ENCODE measurements around the gene DNAH3. TPM values are rescaled to one million over a fixed set of nuclear protein-coding genes. Genes with fewer than 3 reads are reported as not detected.
A peak's percentile ranks its signal among the peaks of the same experiment; 100 is the strongest.

The DNAH3 gene
- total RNA-seq, 4 donors from 2014 or later = under 0.01 to 2.1 (median 0.93) TPM

- DNase-seq = no peak
- intact Hi-C loops (cut with DNase I; ENCODE audit: low total_unique reads) = loop anchor here (5.0 kb wide), 1 partner anchor 234 kb away; no protein-coding TSS in a partner anchor
- no peaks in the 10 kb centered on the region for H3K9me3 ChIP-seq
- no peaks in the 10 kb centered on the region for H3K36me3 ChIP-seq
- H3K27me3 ChIP-seq = no peaks in the 10 kb centered on the region
- no peak overlapping the region for H3K27ac ChIP-seq
- no peak overlapping the region for H3K4me3 ChIP-seq
- no peaks in the 10 kb centered on the region for H3K4me1 ChIP-seq
- no peak for TF ChIP-seq POLR2A (IDR thresholded peaks at IDR 0.05)
- TF ChIP-seq CTCF (IDR thresholded peaks at IDR 0.05) = no peak
Observed at GRCh38 chr16:21081329-21081728, 69.3 kb downstream of the DNAH3 start.

GRCh38 chr16:21078563-21078962 is 72.1 kb downstream of the DNAH3 start:
- DNase-seq = no peak
- intact Hi-C loops (cut with DNase I; ENCODE audit: low total_unique reads) = no loop called here
- Histone ChIP-seq H3K27ac (no peak overlapping the region), H3K36me3 (no peaks in the 10 kb centered on the region), H3K9me3 (no peaks in the 10 kb centered on the region), H3K4me3 (no peak overlapping the region), H3K4me1 (no peaks in the 10 kb centered on the region), H3K27me3 (no peaks in the 10 kb centered on the region)
- TF ChIP-seq POLR2A (IDR thresholded peaks at IDR 0.05) (no peak), CTCF (IDR thresholded peaks at IDR 0.05) (no peak)

GRCh38 chr16:21076186-21076883 is 74.3 kb downstream of the DNAH3 start:
- intact Hi-C loops (cut with DNase I; ENCODE audit: low total_unique reads) = no loop called here
- no peak for DNase-seq
- H3K27me3 ChIP-seq = no peaks in the 10 kb centered on the region
- H3K4me3 ChIP-seq = no peak overlapping the region
- no peaks in the 10 kb centered on the region for H3K4me1 ChIP-seq
- H3K9me3 ChIP-seq = no peaks in the 10 kb centered on the region
- H3K27ac ChIP-seq = peak overlapping the region in 1 of 2 donors; percentile 75
- no peaks in the 10 kb centered on the region for H3K36me3 ChIP-seq
- TF ChIP-seq CTCF (IDR thresholded peaks at IDR 0.05) = no peak
- no peak for TF ChIP-seq POLR2A (IDR thresholded peaks at IDR 0.05)

- Histone ChIP-seq H3K36me3 (no peaks in the 10 kb centered on the region), H3K4me1 (no peaks in the 10 kb centered on the region), H3K4me3 (no peak overlapping the region), H3K27ac (no peak overlapping the region), H3K27me3 (no peaks in the 10 kb centered on the region), H3K9me3 (no peaks in the 10 kb centered on the region)
- intact Hi-C loops (cut with DNase I; ENCODE audit: low total_unique reads) = no loop called here
- no peak for DNase-seq
- TF ChIP-seq POLR2A (IDR thresholded peaks at IDR 0.05) (no peak), CTCF (IDR thresholded peaks at IDR 0.05) (no peak)
Observed at GRCh38 chr16:21075252-21075651, 75.4 kb downstream of the DNAH3 start.

- intact Hi-C loops (cut with DNase I; ENCODE audit: low total_unique reads) = no loop called here
- TF ChIP-seq POLR2A (IDR thresholded peaks at IDR 0.05) = no peak
- no peak for TF ChIP-seq CTCF (IDR thresholded peaks at IDR 0.05)
- Histone ChIP-seq H3K36me3 (no peaks in the 10 kb centered on the region), H3K27me3 (no peaks in the 10 kb centered on the region), H3K27ac (no peak overlapping the region), H3K4me3 (no peak overlapping the region), H3K4me1 (no peaks in the 10 kb centered on the region), H3K9me3 (no peaks in the 10 kb centered on the region)
- DNase-seq = no peak
Observed at GRCh38 chr16:21072976-21073375, 77.7 kb downstream of the DNAH3 start.
